Measurements from ENCODE around the gene BCAS1. TPM values are rescaled to one million over a fixed set of nuclear protein-coding genes. Genes with fewer than 3 reads are reported as not detected.

Gene BCAS1
- total RNA-seq, 1 donor from 2014 or later = 10.7 TPM

- Mint-ChIP-seq H3K36me3 (no peaks in the 10 kb centered on the region), H3K9me3 (no peaks in the 10 kb centered on the region), H3K27me3 (no peaks in the 10 kb centered on the region), H3K27ac (peak overlapping the region; percentile 93), H3K4me1 (ENCODE audit: unreplicated experiment) (peaks cover 32% of the 10 kb centered on the region), H3K4me3 (peak overlapping the region; percentile 70)
- TF ChIP-seq, protein P1, sequence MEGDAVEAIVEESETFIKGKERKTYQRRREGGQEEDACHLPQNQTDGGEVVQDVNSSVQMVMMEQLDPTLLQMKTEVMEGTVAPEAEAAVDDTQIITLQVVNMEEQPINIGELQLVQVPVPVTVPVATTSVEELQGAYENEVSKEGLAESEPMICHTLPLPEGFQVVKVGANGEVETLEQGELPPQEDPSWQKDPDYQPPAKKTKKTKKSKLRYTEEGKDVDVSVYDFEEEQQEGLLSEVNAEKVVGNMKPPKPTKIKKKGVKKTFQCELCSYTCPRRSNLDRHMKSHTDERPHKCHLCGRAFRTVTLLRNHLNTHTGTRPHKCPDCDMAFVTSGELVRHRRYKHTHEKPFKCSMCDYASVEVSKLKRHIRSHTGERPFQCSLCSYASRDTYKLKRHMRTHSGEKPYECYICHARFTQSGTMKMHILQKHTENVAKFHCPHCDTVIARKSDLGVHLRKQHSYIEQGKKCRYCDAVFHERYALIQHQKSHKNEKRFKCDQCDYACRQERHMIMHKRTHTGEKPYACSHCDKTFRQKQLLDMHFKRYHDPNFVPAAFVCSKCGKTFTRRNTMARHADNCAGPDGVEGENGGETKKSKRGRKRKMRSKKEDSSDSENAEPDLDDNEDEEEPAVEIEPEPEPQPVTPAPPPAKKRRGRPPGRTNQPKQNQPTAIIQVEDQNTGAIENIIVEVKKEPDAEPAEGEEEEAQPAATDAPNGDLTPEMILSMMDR (conservative IDR thresholded peaks at IDR 0.05) = no peak
- DNase-seq (ENCODE audit: extremely low spot score, unreplicated experiment) = no peak
Measured at GRCh38 chr20:54068495-54068894, 1.9 kb downstream of the BCAS1 start.

DNA sequence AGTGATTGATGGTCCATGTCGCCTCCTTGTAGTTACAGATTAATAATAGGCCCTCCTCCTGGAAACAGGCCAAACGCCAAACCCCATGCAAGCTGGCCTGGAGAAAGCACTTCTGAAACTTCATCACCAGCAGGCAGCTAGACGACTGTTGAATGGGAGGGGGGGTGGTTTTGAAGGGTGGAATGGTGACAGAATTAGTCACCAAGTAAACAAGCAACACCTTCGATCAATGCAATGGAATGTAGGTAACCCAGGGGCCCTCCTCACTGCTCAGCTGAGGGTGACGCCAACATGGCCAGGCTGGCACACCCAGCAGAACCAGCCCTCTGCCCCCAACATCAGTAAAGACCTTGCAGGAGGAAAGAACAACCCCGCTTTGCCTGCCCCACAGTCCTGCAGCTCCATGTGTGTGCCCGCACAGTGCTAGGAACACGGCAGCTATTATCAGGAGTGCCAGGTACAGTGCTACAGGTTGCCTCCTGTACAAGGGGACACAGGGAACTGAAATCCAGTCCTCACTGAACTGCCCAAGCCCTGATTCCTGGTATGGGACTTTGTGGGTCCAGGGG lies 2.7 kb downstream of the BCAS1 start:
- Mint-ChIP-seq H3K4me3 (peak overlapping the region; percentile 70), H3K9me3 (no peaks in the 10 kb centered on the region), H3K27me3 (no peaks in the 10 kb centered on the region), H3K27ac (peak overlapping the region; percentile 93), H3K36me3 (no peaks in the 10 kb centered on the region), H3K4me1 (ENCODE audit: unreplicated experiment) (peaks cover 35% of the 10 kb centered on the region)
- TF ChIP-seq, protein P1 (conservative IDR thresholded peaks at IDR 0.05) = no peak
- DNase-seq (ENCODE audit: extremely low spot score, unreplicated experiment) = peak; percentile 78

DNA sequence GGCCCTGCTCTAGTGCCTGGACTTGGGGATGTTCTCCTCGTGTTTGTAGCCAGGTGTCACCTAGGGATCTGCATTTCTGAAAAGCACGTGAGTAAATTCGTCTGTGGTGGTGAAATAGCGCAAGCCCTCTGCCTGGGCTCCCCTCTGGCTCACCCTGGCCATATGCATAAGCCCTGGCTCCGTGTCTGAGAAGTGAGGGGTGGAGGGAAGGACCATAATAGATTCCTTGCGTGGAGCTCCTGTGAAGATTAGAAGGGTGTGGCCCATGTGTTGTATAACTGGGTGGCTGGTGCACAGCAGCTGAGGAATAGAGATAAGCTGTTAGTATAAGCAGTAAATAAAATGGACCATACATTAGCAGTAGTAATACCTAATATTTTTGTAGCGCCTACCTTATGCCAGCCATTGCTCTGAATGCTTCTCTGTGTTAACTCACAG lies 4.8 kb downstream of the BCAS1 start:
- H3K36me3 Mint-ChIP-seq = no peaks in the 10 kb centered on the region
- peaks cover 37% of the 10 kb centered on the region for H3K4me1 Mint-ChIP-seq (ENCODE audit: unreplicated experiment)
- no peak for DNase-seq (ENCODE audit: extremely low spot score, unreplicated experiment)
- no peak overlapping the region for H3K4me3 Mint-ChIP-seq
- H3K27me3 Mint-ChIP-seq = no peaks in the 10 kb centered on the region
- peak overlapping the region; percentile 26 for H3K27ac Mint-ChIP-seq
- H3K9me3 Mint-ChIP-seq = no peaks in the 10 kb centered on the region
- TF ChIP-seq, protein P1 (conservative IDR thresholded peaks at IDR 0.05) = no peak

- H3K9me3 Mint-ChIP-seq = no peaks in the 10 kb centered on the region
- no peak overlapping the region for H3K27ac Mint-ChIP-seq
- H3K36me3 Mint-ChIP-seq = no peaks in the 10 kb centered on the region
- peaks cover 30% of the 10 kb centered on the region for H3K4me1 Mint-ChIP-seq (ENCODE audit: unreplicated experiment)
- H3K27me3 Mint-ChIP-seq = no peaks in the 10 kb centered on the region
- no peak overlapping the region for H3K4me3 Mint-ChIP-seq
- DNase-seq (ENCODE audit: extremely low spot score, unreplicated experiment) = no peak
- TF ChIP-seq, protein P1 (conservative IDR thresholded peaks at IDR 0.05) = no peak
Measured at GRCh38 chr20:54064939-54065338, 5.5 kb downstream of the BCAS1 start.

DNA sequence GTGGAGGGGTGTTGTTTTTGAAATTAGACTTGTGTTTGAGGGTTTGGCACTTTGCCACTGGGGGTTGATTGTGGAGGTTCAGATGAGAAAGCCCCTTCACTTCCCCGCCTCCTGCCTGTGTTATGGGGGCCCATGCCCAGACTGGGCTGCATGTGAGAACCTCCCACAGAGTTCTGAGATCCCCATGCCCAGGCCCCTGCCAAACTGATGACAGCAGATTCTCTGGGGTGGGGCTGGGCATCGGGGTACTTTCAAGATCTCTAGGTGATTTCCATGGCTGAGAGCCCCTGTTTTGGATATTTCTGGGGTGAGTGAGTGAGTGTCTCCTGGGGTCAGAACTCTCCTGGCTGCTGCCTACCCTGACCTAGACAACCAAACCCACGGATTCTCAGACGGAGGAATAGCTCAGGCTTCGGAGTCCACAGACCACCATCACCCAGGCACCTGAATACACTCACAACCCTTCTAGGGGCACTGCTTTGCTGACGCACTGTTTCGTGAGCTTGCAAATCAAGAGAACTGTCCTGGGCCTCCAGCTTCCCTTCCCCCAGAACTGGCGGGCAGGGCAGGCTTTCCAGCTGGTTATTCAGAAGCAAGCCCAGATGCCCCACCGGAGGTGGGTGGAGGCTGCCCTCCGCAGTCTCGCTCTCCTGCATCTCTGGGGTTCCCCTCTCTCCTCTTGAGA lies 6.3 kb downstream of the BCAS1 start:
- Mint-ChIP-seq H3K9me3 (no peaks in the 10 kb centered on the region), H3K27ac (peak overlapping the region; percentile 23), H3K27me3 (no peaks in the 10 kb centered on the region), H3K4me1 (ENCODE audit: unreplicated experiment) (peaks cover 29% of the 10 kb centered on the region), H3K36me3 (no peaks in the 10 kb centered on the region), H3K4me3 (no peak overlapping the region)
- DNase-seq (ENCODE audit: extremely low spot score, unreplicated experiment) = no peak
- TF ChIP-seq, protein P1 (conservative IDR thresholded peaks at IDR 0.05) = no peak
